ENCODE results near the gene COL8A1.

COL8A1 gene

GRCh38 chr3:99634881-99635280, 3.5 kb upstream of the COL8A1 start:
- no peaks in the 10 kb centered on the region for H3K4me1 ChIP-seq (ENCODE audit: low read length)
- no peaks in the 10 kb centered on the region for H3K27me3 ChIP-seq (ENCODE audit: low read depth, low read length)
- no peak overlapping the region for H3K9ac ChIP-seq (ENCODE audit: low read length)
- no peak overlapping the region for H3K4me3 ChIP-seq (ENCODE audit: low read length)
- no peaks in the 10 kb centered on the region for H3K79me2 ChIP-seq (ENCODE audit: low read length)
- H4K20me1 ChIP-seq (ENCODE audit: insufficient read depth, low read length): no peaks in the 10 kb centered on the region
- TF ChIP-seq EZH2phosphoT487 (IDR thresholded peaks at IDR 0.05; ENCODE audit: low read depth): no peak
- no peak for TF ChIP-seq CTCF (IDR thresholded peaks at IDR 0.05; ENCODE audit: low read depth, low read length)
- H3K27ac ChIP-seq (ENCODE audit: low read length): no peak overlapping the region
- H3K4me2 ChIP-seq (ENCODE audit: low read length): no peak overlapping the region
- H2AFZ ChIP-seq (ENCODE audit: low read depth, low read length): no peak overlapping the region
- H3K36me3 ChIP-seq (replicated peaks; ENCODE audit: low read depth, low read length): no peaks in the 10 kb centered on the region
- H3K9me3 ChIP-seq (ENCODE audit: insufficient read depth, low read length): no peaks in the 10 kb centered on the region

- H3K4me2 ChIP-seq (ENCODE audit: low read length): no peak overlapping the region
- H3K79me2 ChIP-seq (ENCODE audit: low read length): no peaks in the 10 kb centered on the region
- H3K27ac ChIP-seq (ENCODE audit: low read length): no peak overlapping the region
- H3K4me1 ChIP-seq (ENCODE audit: low read length): no peaks in the 10 kb centered on the region
- no peaks in the 10 kb centered on the region for H3K36me3 ChIP-seq (replicated peaks; ENCODE audit: low read depth, low read length)
- no peak overlapping the region for H3K4me3 ChIP-seq (ENCODE audit: low read length)
- TF ChIP-seq EZH2phosphoT487 (IDR thresholded peaks at IDR 0.05; ENCODE audit: low read depth): no peak
- no peak for TF ChIP-seq CTCF (IDR thresholded peaks at IDR 0.05; ENCODE audit: low read depth, low read length)
- no peaks in the 10 kb centered on the region for H3K9me3 ChIP-seq (ENCODE audit: insufficient read depth, low read length)
- H4K20me1 ChIP-seq (ENCODE audit: insufficient read depth, low read length): no peaks in the 10 kb centered on the region
- H3K27me3 ChIP-seq (ENCODE audit: low read depth, low read length): peaks cover 2% of the 10 kb centered on the region; the same call in 1 of the 2 replicates
- no peak overlapping the region for H2AFZ ChIP-seq (ENCODE audit: low read depth, low read length)
- H3K9ac ChIP-seq (ENCODE audit: low read length): no peak overlapping the region
Observed at GRCh38 chr3:99635348-99635747, 3.0 kb upstream of the COL8A1 start.

- Histone ChIP-seq H3K27me3 (ENCODE audit: low read depth, low read length) (peaks cover 11% of the 10 kb centered on the region), H2AFZ (ENCODE audit: low read depth, low read length) (no peak overlapping the region)
Observed at GRCh38 chr3:99637016-99637367, 1.4 kb upstream of the COL8A1 start.

GRCh38 chr3:99637368-99638111, 854 bp upstream of the COL8A1 start:
- no peaks in the 10 kb centered on the region for H3K79me2 ChIP-seq (ENCODE audit: low read length)

More at GRCh38 chr3:99637016-99637367, 1.4 kb upstream of the COL8A1 start:
- Histone ChIP-seq H4K20me1 (ENCODE audit: insufficient read depth, low read length) (no peaks in the 10 kb centered on the region), H3K4me3 (ENCODE audit: low read length) (no peak overlapping the region), H3K9ac (ENCODE audit: low read length) (no peak overlapping the region), H3K9me3 (ENCODE audit: insufficient read depth, low read length) (no peaks in the 10 kb centered on the region), H3K4me2 (ENCODE audit: low read length) (no peak overlapping the region), H3K79me2 (ENCODE audit: low read length) (no peaks in the 10 kb centered on the region), H3K36me3 (replicated peaks; ENCODE audit: low read depth, low read length) (no peaks in the 10 kb centered on the region), H3K4me1 (ENCODE audit: low read length) (no peaks in the 10 kb centered on the region), H3K27ac (ENCODE audit: low read length) (no peak overlapping the region)
- TF ChIP-seq EZH2phosphoT487 (IDR thresholded peaks at IDR 0.05; ENCODE audit: low read depth) (no peak), CTCF (IDR thresholded peaks at IDR 0.05; ENCODE audit: low read depth, low read length) (no peak)

More at GRCh38 chr3:99637368-99638111, 854 bp upstream of the COL8A1 start:
- Histone ChIP-seq H3K27me3 (ENCODE audit: low read depth, low read length) (peaks cover 16% of the 10 kb centered on the region), H3K9ac (ENCODE audit: low read length) (no peak overlapping the region), H3K27ac (ENCODE audit: low read length) (no peak overlapping the region), H3K4me2 (ENCODE audit: low read length) (no peak overlapping the region), H2AFZ (ENCODE audit: low read depth, low read length) (no peak overlapping the region), H3K9me3 (ENCODE audit: insufficient read depth, low read length) (no peaks in the 10 kb centered on the region), H4K20me1 (ENCODE audit: insufficient read depth, low read length) (no peaks in the 10 kb centered on the region), H3K4me1 (ENCODE audit: low read length) (no peaks in the 10 kb centered on the region), H3K36me3 (replicated peaks; ENCODE audit: low read depth, low read length) (no peaks in the 10 kb centered on the region), H3K4me3 (ENCODE audit: low read length) (no peak overlapping the region)
- TF ChIP-seq EZH2phosphoT487 (IDR thresholded peaks at IDR 0.05; ENCODE audit: low read depth) (no peak), CTCF (IDR thresholded peaks at IDR 0.05; ENCODE audit: low read depth, low read length) (no peak)
